GM18498 (cell line): ENCODE results near the gene SORCS3.

Source experiments
- ATAC-seq: cut with Tn5 transposase; IDR thresholded peaks from one replicate; pipeline ENCODE4 v1.9.1; 2021; ENCODE audit warnings: mild to moderate bottlenecking, moderate library complexity; ENCODE audit not compliant: unreplicated experiment

SORCS3 gene

DNA sequence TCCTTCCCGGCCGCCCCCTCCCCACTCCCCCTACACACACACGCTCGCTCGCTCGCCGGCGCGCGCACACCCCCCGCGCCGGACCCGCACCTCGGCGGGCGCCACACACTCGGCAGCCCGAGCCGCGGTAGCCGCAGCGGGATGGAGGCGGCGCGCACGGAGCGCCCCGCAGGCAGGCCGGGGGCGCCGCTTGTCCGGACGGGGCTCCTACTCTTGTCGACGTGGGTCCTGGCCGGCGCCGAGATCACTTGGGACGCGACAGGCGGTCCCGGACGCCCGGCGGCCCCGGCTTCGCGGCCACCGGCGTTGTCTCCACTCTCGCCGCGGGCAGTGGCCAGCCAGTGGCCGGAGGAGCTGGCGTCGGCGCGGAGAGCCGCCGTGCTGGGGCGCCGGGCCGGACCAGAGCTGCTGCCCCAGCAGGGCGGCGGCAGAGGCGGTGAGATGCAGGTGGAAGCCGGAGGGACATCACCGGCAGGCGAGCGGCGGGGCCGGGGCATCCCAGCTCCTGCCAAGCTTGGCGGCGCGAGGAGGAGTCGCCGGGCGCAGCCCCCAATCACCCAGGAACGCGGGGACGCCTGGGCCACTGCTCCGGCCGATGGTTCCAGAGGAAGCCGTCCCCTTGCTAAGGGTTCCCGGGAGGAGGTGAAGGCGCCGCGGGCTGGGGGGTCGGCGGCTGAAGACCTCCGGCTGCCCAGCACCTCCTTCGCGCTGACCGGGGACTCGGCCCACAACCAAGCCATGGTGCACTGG, at the start of gene SORCS3:
Gene SORCS3 (plus strand): TSS at position 104 of the 750 bp plus-strand sequence.
- no peak for ATAC-seq

DNA sequence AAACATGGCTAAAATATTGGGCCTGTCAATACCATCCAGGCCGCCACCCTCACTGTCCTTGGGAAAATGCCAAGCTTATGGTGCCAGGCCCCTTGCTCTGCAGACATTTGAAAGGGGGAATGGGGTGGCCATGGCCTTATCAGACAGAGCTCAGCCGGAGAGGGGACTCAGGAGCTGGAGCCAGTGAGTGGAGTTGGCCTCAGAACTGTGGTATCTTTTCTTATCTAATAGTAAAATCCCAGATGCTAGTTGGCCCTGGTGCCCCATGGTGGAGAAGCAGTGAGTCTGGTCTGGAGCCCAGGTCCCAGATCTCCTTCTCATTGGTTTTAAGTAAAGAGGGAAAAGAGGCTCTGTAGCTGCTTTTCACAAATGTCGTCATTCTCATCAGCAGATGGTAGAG, 49.6 kb upstream of the SORCS3 start:
- ATAC-seq, result no peak

DNA sequence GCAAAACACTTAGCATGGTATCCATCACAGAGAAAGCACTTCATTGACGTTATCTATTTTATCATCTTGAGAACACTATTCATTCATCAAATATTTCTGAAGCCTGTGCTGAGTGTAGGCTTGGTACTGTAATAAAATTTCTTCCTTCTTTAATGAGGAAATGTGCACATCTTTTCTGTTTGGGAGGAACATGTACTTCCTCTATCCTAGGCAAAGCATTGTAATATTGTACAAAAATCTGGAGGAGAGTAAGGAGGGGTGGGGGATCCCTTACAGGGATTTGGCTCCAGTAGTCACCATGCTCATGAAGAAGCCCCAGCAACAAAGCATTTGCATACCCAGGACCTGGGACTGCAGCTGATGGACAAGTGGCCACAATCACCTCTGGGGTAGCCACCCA, 39.9 kb upstream of the SORCS3 start:
- ATAC-seq, result no peak

DNA sequence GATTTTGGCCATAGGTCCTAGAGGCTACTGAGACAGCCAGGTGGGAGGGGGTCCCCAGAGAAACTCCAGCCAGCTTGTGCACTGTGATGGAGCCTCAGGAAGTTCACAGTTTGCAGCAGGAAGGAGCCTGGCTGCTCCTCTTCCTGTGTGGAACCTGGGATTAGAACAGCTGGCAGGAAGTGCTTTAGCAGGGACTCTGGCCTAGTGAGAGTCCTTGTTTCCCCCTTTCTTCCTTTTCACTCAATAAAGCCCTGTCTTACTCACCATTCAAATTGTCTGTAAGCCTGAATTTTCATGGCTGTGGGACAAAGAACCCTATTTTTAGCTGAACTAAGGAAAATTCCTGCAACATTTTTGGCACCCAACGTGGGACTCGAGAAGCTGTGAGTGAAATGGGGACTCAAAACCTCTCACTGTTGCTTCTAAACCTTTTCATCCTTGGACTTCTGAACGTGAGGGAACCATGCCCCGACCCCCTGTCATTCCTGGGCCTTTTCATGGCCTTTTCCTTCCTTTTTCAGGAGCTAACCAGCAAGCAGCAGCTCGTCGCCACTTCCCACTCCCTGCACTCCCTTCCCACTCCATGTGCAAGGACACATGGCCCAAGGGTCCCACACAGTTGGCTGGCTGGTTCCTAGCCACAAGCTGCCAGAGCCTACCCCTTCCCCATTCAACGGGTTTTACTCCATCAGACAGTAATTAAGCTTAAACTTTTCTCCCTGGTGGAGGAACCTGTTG, 32.8 kb upstream of the SORCS3 start:
- no peak for ATAC-seq

DNA sequence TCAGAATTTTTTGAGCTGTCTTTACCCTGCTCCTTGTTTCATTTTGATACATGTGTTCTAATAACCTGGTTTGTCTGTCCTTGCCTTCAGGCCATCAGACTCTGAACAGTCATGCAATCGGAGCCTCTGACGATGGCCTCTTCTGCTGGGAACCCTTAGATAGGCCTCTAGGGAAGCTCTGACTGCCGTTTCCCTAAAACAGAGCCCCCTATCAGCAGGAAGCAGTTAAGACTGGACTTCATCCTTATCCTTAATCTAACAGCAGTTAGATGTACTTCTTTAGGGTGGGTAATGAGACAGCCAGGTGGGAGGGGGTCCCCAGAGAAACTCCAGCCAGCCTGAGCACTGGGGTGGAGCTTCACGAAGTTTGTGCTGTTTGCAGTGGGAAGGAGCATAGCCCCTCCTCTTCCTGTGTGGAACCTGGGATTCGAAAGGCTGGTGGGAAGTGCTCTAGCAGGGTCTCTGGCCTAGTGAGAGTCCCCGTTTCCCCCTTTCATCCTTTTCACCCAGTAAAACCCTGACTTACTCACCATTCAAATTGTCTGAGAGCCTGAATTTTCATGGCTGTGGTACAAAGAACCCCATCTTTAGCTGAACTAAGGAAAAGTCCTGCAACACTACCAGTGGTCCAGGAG, 28.4 kb upstream of the SORCS3 start:
- no peak for ATAC-seq

DNA sequence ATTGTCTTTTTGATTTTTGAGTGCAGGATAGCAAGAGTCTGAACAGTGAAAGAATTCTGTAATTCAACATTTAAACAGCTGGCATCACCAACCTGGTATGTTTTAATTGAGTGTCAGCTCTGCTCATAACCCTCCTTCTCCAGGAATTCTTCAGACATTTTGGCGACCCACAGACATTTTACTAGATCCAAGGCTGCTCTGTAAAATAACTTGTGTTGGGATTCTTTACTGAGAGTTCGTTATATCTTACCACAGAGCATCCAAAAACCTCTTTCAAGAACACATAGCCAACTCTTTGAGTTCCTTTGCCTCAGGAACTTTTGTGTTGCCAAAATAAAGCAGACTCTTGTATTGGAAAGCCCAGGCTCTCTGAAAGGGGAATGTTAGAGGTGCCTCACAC, 27.7 kb upstream of the SORCS3 start:
- ATAC-seq, result no peak

DNA sequence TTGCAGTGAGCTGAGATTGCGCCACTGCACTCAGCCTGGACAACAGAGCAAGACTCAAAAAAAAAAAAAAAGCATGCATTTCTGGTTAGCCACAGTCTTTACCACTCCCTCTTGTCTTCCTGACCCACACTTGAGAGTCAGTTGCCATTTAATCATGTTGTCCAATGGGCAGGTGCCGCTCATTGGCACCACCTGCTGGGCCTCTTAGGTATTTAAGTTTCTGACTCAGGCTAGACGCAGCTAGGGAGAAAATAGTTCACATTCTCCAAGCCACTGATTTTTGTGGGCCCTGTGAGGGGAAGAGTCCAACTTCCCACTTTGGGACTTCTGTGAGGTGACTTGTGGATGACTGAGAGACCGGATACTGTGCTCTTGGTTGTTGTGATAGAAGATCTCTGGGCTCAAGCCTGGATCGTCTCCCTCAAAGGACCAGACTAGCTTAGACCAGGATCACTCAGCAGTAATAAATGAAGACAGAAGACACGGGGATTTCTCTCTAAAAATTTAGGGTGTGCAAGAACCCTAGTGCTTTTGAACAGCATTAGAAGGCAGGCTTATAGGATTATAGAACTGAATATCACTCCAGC, 26.8 kb upstream of the SORCS3 start:
- ATAC-seq, result peak; percentile 69

DNA sequence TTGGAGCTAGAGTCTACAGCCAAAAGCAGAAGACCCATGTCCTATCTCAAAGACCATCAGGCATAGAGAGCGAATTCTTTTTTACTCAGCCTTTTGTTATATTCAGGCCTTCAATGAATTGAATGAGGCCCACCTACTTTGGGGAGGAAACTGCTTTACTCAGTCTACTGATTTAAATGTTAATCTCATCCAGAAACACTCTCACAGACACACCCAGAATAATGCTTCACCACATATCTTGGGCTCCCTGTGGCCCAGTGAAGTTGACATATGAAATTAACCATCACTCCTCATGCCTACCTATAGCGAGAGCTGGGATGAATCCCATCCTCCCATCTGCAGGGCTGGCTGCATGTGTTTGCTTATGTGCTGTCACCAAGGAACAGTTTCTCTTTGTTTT, 26.0 kb upstream of the SORCS3 start:
- no peak for ATAC-seq

DNA sequence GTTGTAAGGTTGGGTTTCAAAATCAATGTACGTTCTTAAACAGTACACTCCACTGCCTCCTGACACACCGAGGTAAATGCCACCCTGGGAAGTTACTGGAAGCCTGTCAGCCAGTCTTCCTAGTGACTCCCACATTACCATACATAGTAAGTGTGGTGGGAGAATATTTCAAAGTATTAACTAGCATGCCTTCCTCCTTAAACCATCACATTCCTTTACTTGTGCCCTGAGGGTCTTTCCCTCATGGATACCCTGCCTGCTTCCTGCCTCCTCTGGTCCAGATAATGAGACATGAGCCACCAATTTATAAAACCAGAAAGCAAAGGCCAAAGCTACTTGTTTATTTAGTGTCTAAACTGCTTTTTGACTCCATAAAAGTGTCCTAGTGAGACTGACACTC, 23.3 kb upstream of the SORCS3 start:
- ATAC-seq, result no peak

DNA sequence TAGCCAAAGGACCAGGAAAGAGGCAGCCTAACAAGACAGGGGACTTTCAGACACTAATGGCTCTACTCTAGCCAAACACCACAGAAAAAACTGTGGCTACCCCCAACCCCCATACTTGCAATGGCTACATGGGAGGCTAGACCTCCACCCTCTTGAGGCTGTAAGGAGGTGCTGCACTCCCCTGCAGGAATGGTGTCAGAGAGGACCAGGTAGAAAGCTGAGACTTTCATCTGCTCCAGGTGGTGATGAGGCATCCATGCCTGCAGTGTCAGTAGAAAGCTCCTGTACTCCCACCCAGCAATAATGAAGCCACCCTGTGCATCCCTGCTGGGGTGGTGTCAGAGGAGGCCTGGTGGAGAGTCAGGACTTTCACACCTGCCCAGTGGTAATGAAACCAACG, 18.9 kb upstream of the SORCS3 start:
- ATAC-seq, result no peak

DNA sequence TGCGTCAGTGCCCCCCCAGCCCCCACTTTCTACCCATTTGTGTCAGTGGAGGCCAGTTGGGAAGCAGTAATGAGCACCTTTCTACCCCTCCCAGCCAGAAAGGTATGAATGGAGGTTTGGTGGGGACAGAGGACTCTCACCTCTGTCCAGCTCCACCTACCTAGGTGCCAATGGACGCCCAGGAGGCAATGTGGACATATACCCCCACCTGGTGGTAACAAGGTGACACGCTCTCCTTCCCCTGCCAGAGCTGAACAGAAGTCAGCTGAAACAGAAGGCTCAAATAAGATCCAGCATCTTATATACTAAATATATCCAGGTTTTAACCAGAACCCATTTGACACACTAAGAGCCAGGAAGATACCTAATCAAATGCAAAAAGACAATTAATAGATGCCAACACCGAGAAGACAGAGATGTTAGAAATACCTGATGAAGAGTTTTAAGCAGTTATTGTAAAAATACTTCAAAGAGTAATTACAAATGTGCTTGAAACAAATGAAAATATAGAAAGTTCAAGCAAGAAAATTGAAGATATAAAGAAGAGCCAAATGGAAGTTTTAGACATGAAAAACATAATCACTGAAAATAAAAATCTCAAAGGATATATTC, 18.4 kb upstream of the SORCS3 start:
- ATAC-seq, result no peak

DNA sequence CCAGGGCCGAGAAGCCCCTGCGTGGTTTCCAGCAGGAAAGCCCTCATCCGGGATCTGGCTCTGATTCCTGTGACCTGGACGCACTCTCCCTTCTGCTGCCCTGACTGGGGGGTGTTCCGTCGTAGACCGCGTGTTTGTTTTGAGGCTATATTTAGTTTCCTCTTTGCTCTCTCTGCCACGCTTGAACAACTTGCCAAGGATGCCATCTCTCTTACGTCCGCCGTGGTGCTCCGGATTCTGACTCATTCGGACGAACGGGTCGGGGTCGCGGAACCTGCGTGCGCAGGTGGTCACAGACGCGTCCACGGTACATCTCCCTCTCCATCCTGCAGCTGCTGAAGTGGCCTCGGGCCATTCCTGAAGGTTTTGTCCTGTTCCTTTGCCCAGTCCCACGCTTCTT, 10.4 kb upstream of the SORCS3 start:
- no peak for ATAC-seq

DNA sequence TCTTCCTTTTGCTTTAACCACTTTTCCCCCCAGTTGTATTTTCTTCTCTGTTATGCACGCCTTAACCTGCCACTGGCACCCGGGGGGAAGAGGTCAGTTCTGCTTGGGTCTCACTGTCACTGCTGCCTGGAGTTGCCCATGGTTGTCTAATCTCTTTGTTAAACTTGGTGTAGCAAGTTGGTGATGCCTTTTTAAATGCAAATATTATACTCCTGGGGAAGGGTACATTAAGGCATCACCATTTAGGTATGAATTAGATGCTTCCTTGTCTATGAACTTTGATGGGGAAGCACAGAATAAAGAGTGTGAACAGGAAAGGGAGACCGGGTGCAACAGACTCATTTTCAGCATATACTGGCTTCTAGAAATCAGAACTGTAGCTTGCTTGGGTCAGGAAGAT, 9.1 kb upstream of the SORCS3 start:
- ATAC-seq, result no peak

DNA sequence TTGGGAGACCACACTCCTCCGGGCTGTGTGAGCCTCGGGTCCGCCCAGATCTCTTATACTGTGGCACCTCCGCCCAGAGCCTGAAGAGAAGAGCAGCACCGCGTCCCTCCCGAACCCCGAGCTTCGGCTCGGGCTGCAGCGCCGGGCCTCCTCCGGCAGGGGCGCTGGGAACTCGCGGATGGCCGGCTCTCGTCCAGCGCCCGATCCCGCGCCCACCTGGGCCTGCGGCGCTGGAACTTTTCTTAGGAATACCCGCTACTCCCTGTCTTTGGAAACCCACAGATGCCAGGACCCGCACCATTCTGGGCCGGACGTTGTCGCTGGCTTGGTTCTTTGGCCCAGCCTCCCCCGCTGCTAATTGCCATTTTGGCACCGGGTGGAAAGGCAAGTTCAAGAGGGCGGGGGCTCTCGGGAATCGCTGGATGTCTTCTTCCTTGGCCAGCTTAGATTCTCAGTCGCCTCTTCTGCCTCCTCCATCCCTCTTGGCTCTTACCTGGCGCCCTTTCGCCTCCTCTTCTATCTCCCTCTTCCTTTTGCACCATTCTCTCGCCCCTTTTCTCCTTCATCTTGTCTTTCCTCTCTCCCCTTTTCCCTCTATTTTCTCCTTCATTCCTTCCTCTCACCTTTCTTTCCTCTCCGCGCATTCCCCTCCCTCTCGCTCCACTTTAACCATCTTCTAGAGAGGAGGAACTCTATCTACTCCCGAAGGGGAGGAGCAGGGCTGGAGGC, 2.1 kb upstream of the SORCS3 start:
- no peak for ATAC-seq

DNA sequence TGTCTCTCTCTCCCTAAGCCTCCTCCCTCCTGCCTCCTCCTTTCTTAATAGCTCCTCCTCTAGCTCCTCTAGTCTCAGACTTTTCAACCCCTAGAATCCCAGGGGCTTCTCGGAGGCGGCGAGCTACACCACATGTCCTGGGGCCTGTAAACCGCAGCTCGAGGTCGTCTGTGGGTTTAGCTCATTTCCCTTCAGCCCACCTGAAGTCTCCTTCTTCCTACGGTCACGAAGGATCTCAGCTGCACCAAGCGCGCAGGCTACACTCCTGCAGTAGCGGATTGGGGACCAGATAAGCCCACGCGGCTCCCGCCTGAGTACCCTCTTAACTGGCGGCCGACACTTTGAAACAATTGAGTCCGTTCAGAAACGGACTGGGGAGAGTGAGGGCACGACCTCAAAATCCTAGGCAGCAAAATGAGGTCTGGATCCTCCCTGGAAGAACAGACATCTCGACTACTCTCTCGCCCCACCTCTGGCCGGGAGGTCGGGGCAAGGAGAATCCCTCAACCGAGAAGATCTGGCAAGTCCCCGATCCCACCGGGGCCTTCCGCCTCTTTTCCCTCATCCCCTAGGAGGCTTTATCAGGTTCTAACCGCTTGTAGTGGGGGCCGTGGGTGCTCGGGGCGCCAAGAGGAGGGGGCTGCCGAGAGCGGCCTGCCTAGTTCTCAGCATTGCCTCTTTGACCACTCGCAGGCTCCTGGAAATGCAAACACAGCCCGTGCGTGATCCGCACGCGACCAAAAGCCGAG, 1.3 kb upstream of the SORCS3 start:
- no peak for ATAC-seq

DNA sequence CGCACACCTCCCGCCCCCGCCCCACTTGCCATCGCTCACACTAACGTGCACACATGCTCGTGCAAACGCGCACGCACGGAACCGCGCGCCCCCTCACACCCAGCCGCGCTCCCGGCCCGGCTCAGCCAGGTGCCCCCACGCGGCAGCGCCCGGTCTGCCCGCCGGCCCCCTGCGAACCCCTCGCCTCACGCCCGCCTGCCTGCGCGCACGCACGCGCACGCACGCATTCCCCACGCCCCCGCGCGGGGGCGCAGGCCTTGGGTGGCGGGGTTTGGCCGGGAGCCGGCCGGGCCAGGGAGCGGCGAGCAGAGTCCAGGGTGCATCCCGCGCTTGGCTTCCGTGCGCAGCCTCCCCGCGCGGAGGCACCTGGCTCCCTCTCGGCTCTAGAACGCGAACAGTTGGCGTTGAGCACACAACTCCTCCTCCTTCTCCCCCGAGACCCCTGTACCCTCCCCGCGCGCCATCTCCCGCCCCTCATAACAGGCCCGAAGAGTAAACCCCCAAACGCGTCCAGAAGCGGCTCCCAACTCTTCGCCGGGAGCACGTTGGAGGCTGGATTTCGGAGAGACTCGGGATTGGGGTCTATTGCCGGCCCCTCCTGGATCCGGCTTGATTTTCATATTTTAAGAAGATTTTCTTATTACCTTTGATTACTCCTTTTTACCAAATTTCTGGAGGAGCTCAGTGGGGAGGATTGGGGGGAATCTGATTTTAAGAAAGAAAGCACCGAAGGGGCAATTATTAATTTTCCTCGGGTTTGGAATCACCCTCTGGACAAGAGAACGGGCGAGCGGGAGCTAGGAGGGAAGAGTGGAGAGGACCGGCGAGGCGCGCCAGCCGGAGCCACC, 527 bp upstream of the SORCS3 start:
- ATAC-seq, result no peak

DNA sequence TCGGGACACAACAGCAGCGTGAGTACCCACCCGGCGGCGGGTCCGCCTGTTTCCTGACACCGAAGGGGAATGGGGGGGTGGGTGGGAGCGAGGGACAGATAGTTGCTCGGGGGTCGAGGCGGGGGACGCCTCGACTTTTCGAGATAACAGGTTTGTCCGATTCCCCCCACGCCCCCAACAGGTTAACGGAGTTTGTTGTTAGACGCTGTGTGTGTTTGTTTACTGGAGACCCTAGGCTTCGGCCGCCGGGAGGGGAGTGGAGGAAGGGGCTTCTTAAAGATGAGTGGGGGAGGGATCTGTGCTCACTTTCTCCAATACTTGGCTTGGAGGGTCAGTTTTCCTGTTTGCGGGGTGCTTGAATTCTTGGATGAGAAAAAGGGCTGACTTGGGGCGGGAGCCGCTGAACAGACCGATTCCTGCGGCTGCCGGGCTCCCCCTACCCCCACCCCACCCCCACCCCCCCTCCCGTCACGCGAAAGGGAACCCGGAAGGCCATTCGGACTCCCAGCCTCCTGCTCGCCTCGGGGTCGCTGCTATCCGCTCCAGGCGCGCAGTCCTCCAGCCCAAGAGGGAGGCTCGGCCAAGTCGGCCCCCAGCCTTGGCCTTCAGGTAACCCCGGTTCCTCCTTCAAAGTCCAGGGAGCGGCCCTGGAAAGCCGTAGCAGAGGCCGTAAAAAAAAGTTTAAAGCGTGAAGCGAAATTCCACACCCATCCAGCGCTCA, 1.0 kb downstream of the SORCS3 start:
- no peak for ATAC-seq

DNA sequence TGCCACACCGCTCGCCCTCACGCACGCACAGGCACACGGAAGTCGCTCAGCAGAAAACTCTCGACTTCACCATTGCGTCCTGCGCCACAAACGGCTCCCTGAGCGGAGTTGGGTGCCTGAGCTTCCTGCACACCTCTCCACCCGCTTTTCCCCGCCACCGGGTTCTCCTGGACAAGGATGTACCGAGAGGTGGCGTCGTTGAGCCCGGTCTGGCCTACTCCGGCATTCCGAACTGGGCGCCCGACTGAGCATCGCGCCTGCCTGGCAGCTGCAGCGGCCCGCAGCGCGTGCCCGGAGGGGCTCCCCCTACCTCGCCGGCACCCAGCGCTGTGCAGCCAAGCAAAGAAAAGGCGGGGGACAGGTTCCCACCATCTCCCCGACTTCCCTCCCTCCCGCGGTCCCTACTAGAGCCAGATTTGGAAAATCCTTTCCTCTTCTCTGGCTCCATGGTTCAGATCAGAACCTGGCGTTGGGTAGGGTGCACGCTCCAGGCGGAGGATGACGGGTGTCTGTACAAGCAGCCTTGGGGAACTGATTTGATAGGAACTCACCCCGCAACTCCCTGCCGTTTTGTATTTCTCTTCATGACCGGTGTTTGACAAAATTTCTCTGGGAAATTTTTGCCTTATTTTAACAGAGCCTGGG, 1.7 kb downstream of the SORCS3 start:
- ATAC-seq, result no peak
